Effector CD4-positive, alpha-beta T cell (primary cell): ENCODE results near the gene DYNC2H1.

Experiments
- DNase-seq: peaks from one replicate; pipeline ENCODE4 v3.0.0-alpha.2; 2020

Gene DYNC2H1

DNA sequence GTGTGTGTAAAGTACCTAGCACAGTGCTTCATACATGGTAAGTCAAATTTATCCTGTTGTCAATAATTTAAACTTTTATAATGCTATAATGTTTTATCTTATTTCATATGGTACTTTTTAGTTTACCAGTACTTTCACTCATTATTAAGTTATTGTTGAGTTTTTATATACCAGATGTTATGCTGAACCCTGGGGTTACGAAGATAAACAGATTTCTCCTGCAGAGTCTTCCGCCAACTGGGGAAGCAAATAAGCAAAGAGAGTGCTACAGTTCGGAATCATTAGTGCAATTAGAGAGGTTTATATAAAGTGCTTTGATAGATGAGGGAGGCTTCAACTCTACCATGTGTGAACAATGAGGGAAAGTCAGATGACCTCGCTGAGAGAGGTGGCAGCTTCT, 362.3 kb downstream of the DYNC2H1 start:
- DNase-seq, result no peak

DNA sequence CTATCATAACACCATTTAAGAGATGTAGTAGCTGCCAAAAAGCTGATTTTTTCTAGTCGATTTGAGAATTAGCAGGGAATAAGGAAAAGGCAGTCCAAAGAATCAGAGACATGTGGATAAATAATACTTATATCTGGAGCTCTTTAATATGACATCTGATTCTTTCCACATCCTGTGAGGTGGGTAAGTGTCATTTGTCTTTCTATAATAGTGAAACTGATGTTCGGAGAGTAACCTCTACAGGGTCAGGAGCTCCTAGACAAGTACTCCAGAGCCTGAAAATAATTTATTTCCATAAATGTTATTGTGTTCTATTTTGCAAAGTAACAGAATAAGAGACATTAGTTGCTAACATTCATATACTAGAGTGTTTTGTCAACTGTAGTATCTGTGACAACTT, 367.6 kb downstream of the DYNC2H1 start:
- no peak for DNase-seq

DNA sequence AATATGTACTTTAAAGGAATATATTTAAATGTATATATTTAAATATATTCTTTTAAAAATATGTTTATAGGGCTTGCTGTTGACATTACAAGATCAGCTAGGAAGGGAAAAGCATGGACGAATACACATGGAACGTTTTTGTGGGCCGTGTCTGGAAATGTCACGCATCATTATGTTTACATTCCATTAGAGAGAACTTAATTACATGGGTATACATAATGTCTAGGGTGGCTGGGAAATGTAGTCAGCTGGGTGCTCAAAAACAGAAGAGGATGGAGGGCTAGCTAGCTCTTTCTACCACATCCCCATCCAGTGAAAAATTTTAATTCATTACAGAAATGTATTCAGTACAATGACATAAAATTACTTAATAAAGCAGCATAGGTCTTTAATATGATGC, 371.2 kb downstream of the DYNC2H1 start:
- DNase-seq, result no peak

DNA sequence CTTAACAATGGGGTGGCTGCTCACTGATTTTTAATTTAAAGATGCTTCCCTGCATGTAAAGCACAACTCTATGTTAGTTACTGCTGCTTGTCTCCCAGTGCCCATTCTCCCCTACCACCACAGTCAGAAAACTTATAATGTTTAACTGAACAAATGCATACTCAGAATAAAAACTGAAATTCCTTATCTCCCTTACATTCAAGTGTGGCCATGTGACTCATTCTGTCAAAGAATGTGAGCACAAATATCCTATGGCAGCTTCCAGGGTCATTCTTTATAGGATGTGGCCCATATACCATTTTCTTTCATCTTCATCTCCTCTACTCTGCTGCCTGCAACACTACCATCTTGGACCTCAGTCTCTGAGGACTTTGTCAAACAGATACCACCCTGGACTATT, 374.8 kb downstream of the DYNC2H1 start:
- DNase-seq, result no peak

DNA sequence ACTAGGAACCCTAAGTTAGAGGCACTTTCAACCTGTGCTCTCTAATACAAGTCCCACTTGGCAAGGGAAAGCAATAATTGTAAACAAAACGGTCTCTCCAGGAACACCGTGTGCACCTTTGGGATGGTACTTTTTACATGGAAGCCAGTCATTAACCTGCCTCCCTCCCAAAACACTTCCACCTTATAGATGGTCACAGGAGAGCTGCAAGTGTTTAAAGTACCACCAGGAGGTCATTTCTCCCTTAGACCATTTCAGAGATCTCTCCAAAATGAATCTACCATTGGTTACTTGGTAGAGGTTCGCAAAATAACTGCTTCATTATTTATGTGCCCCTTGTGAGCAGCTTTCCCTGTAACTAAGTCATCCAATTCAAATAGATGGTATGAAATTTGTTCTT, 375.3 kb downstream of the DYNC2H1 start:
- no peak for DNase-seq

DNA sequence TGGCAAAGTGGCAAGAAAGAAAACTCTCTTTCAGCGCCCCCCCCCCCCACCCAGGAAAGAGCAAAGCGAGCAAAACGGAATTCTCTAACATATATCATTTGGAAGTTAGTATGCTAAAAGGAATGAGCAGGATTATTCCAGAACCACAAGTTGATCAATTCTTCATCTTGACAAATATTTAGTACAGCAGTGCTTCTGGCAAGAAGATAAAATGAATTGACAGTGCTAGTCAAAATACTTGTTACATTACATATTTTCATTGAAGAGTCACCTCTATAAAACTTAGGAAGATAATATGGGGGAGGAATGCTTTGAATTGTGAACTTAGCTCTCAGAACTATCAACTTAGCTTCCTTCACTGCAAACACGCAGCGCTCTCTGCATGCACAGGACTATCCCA, 377.4 kb downstream of the DYNC2H1 start:
- DNase-seq, result no peak

DNA sequence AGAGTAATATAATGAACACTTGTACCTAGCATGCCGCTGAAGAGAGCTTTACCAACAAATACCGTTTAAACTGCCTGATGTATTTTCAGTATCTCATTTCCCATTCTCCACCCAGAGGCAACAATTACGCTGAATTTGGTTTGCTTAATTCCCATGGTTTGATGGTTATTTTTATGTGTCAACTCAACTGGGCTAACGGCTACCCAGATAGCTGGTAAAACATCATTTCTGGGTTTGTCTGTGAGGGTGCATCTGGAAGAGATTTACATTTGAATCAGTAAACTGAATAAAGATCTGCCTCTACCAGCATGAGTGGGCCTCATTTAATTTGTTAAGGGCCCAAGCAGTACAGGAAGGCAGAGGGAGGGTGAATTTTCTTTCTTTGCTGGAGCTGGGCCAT, 377.9 kb downstream of the DYNC2H1 start:
- no peak for DNase-seq

DNA sequence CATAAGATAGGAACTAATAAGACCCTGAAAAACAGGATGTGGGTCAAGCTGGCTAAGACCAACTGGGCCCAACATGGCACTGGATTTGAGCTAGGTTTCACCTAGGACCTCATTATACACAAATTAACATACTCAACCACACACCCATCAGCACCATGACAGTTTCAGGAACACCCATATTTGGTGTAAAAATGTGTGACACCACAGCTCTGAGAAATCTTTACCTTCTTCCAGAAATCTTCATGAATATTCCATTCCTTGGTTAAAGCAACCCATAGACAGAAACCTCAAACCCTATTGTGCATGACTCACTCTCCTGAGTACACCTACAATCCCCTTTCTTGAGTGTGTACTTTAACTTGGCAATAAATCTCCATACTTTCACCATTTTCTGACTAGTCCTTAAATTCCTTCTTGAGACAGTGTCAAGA, 378.8 kb downstream of the DYNC2H1 start:
- no peak for DNase-seq

DNA sequence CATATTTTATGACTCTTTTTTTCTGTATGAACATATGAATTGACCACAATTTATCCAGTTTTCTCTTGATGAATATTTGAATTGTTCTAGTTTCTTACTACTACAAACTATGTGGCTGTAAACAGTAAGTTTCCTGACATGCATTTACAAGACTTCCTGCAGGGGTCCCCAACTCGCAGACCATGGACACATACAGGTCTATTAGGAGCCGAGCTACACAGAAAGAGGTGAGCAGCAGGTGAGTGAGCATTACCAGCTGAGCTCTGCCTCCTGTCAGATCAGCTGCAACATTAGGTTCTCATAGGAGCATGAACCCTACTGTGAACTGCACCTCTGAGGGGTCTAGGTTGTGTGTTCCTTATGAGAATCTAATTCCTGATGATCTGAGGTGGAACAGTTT, 379.4 kb downstream of the DYNC2H1 start:
- no peak for DNase-seq

DNA sequence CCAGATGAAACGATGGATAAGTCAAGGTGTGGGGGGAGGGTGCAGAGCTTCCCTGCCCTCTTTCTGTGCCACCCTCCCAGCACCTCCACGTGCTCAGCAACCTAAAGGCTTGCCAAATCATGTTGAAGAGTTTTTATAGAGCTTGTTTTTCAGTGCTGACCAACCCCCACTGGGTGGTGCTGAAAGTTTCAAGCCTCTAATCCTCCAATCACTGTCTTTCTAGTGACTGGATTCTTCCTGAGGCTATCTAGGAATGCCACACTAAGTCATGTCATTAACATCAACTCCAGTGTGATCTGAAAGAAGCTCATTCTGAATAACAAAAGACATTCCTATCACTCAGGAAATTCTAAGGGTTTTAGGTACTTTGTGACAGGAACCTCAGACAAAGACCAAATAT, 382.6 kb downstream of the DYNC2H1 start:
- no peak for DNase-seq

DNA sequence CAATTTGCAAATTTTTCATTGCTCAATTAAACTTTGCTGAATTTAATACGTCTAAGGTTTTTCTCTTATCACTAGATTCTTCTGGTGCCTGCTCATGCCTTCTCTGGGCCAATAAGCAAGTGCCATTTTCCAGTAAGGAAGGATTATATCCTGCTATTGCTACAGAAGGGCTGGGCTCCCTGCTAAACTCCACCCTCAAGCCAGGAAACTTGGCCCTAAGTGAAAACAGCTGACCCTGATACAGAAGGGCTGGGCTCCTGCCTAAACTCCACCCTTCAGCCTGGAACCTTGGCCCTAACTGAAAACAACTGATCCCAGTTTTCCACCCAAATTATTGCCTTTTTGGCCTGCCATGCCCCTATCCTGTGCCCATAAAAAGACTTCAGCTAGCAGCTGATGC, 385.3 kb downstream of the DYNC2H1 start:
- no peak for DNase-seq

DNA sequence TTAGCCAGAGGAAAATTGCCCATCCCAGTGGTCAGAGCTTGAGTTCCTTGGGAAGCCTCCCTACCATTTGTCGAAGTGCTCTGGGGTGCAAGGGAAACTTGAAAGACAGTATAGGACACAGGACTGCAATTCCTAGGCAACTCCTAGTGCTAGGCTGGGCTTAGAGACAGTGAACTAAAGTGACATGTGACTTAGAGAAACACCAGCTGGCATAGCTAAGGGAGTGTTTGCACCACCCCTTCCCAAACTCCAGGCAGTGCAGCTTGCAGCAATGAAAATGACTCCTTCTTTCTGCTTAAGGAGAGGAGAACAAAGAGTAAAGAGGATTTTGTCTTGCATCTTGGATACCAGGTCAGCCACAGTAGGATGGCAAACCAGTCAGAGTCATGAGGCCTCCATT, 388.0 kb downstream of the DYNC2H1 start:
- DNase-seq, result no peak

DNA sequence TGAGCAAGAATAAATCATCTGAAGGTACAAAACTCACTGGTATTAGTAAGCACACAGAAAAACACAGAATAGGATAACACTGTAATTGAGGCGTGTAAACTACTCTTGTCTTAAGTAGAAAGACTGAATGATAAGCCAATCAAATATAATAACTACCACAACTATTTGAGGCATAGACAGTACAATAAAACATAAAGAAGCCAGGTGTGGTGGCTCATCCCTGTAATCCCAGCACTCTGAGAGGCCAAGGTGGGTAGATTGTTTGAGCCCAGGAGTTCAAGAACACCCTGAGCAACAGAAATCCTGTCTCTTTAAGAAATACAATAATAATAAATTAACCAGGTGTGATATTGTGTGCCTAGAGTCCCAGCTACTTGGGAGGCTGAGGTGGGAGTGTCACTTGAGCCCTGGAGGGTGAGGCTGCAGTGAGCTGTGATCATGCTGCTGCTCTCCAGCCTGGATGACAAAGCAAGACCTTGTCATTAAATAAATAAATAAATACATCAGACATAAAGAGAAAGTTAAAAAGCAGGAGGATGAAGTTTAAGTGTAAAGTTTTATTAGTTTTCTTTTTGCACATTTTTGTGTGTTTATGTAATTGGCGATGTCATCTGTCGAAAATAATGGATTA, 390.6 kb downstream of the DYNC2H1 start:
- DNase-seq, result no peak

DNA sequence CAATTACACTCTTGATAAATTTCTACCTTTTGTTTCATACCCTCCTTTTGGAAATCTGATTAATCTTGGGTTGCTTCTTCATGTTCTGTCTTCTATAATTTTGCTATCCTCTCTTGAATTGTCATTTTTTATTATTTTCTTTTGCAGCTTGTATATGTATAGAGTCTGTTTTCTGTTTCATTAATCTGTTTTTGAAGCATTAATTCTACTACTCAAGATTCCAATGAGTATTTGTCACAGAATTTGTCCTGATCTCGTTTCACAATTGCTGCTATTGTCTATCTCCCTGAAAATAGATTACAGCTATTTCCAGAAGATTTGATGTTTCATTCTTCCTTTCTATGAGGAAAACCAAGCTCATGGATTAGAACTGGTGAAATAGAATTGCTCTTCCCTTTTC, 406.1 kb downstream of the DYNC2H1 start:
- no peak for DNase-seq

DNA sequence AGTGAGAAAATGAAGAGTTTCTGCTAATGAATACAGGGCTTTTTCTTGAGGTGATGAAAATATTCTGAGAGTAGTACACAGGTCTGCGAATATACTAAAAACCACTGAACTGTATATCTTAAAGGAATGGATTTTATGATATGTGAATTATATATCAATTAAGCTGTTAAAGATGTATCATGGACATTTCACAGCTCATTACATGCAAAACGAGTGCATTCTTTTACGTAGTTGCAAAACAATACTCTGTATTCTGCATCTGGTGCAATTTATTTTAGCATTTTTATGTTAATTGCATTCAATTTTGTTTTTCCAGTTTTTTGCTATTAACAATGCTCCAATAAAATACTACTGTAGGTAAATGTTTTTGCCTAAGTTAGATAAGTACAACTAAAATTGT, 411.6 kb downstream of the DYNC2H1 start:
- no peak for DNase-seq

DNA sequence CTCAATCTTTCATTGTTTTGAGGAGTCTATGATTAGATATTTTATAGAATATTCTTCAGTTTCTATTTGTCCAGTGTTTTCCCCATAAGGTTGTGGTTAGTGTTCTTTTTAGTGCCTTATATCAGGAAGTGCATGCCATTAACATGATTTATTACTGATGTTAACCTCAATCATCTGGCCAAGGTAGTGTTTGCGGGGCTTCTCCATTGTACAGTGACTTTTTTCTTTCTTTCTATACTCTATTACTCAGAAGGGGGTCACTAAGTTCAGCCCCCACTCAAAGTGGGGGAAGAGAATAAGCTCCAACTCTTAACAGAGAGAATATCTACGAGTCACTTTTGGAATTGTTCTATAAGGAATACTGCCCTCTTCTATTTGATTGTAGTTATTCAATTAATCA, 415.8 kb downstream of the DYNC2H1 start:
- DNase-seq, result no peak

DNA sequence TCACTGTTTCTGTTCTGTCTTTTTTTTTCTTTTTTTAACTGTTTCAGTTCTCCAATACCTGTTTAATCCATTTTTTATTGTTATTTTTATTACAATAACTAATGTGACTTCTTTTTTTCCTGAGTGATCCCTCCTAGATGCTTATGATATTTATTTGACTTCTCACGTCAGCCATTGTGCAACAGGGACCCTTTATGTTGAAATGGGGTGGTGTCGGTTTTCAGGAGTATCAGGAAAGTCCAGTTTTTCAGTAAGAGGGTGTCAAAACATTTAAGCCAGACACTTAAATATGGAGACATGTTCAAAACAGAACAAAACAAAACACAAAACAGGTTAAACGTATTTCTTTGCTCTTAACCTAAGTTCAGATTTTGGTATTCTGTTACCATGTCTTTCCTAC, 418.8 kb downstream of the DYNC2H1 start:
- no peak for DNase-seq

DNA sequence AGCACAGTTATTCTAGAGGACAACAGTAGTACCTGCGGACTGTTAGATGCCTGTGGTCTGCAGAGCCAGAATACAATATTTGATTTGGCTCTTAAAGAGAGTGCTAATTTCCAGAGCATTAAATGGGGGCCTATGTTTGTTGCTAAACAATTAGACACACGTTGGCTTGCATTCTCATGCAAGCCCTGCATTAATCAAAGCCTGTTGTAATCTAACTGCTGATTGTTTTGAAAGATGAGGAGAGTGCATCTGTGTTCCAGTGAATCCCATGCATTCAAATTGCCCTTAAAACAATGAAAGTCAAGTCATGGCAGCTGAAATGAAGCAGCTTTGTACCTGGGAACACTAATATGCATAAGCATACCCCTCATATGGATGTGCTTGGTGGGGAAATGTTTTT, 419.4 kb downstream of the DYNC2H1 start:
- DNase-seq, result no peak

DNA sequence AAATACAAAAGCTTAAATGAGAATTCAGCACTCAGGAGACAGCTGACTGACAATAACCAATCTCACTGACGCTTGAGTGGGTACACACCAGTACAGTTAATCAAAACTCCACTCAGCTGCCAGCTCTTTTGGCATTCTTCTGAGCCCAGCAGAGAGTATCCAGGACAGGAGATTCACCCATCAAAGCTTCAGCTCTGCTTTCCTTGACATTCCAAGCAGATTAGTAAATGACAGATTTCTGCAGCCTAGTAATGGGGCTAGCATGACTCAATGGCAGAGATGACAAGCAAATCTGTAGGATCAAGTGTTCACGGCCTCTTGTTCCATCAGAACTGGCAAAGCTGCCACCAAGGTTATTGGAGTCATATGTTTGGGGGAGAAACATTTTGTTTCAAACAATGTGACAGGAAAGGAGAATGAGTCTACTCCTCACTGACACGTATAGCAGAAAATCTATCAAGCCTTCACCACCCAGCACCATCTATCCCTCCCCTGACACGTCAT, 420.0 kb downstream of the DYNC2H1 start:
- no peak for DNase-seq
